Stimulated activated naive CD8-positive, alpha-beta T cell treated with anti-CD3 and anti-CD28 coated beads, Interleukin-15, Interleukin-2, amounts not matched to agents 100 ng/mL and 50 ng/mL, for 24 hours (primary cell): ENCODE measurements around the gene MRGPRD.

Experiments
- H3K27ac Mint-ChIP-seq: one replicate; pipeline ENCODE4 v1.8.0; 2021; ENCODE audit warnings: mild to moderate bottlenecking, mixed read lengths
- H3K27me3 Mint-ChIP-seq: one replicate; pipeline ENCODE4 v1.8.0; 2021; ENCODE audit warnings: mixed read lengths
- H3K36me3 Mint-ChIP-seq: one replicate; pipeline ENCODE4 v1.8.0; 2021; ENCODE audit warnings: low read depth, mixed read lengths
- H3K4me1 Mint-ChIP-seq: one replicate; pipeline ENCODE4 v1.8.0; 2021; ENCODE audit warnings: low read depth, mixed read lengths
- H3K4me3 Mint-ChIP-seq: one replicate; pipeline ENCODE4 v1.8.0; 2021; ENCODE audit warnings: mild to moderate bottlenecking, mixed read lengths
- H3K9me3 Mint-ChIP-seq: one replicate; pipeline ENCODE4 v1.8.0; 2021; ENCODE audit warnings: mixed read lengths

MRGPRD gene

GRCh38 chr11:68980776-68981065 lies at the start of gene MRGPRD:
MRGPRD (minus strand) TSS chr11:68980986; CDS start chr11:68980986, 0 bp downstream.
- no peaks in the 10 kb centered on the region for H3K9me3 Mint-ChIP-seq
- H3K4me1 Mint-ChIP-seq: no peaks in the 10 kb centered on the region
- H3K27ac Mint-ChIP-seq: no peak within 1 kb of the TSS
- H3K27me3 Mint-ChIP-seq: peaks cover 23% of the 10 kb centered on the region
- no peaks in the 10 kb centered on the region for H3K36me3 Mint-ChIP-seq
- H3K4me3 Mint-ChIP-seq: no peak within 1 kb of the TSS

GRCh38 chr11:69030301-69030700 lies 49.5 kb upstream of the MRGPRD start:
- Mint-ChIP-seq H3K4me3 (no peak overlapping the region), H3K9me3 (no peaks in the 10 kb centered on the region), H3K27me3 (peaks cover 4% of the 10 kb centered on the region), H3K4me1 (no peaks in the 10 kb centered on the region), H3K27ac (no peak overlapping the region), H3K36me3 (no peaks in the 10 kb centered on the region)

GRCh38 chr11:69027704-69028372 lies 47.1 kb upstream of the MRGPRD start:
- no peaks in the 10 kb centered on the region for H3K4me1 Mint-ChIP-seq
- no peak overlapping the region for H3K27ac Mint-ChIP-seq
- H3K9me3 Mint-ChIP-seq: no peaks in the 10 kb centered on the region
- no peaks in the 10 kb centered on the region for H3K36me3 Mint-ChIP-seq
- peaks cover 1% of the 10 kb centered on the region for H3K27me3 Mint-ChIP-seq
- H3K4me3 Mint-ChIP-seq: no peak overlapping the region

- H3K27ac Mint-ChIP-seq: no peak overlapping the region
Measured at GRCh38 chr11:69024509-69024908, 43.7 kb upstream of the MRGPRD start.

GRCh38 chr11:69022260-69022659 lies 41.5 kb upstream of the MRGPRD start:
- Mint-ChIP-seq H3K36me3 (no peaks in the 10 kb centered on the region), H3K27ac (no peak overlapping the region), H3K27me3 (no peaks in the 10 kb centered on the region), H3K4me3 (no peak overlapping the region), H3K4me1 (no peaks in the 10 kb centered on the region), H3K9me3 (no peaks in the 10 kb centered on the region)

More at GRCh38 chr11:69024509-69024908, 43.7 kb upstream of the MRGPRD start:
- Mint-ChIP-seq H3K9me3 (no peaks in the 10 kb centered on the region), H3K36me3 (no peaks in the 10 kb centered on the region), H3K4me3 (no peak overlapping the region), H3K27me3 (no peaks in the 10 kb centered on the region), H3K4me1 (no peaks in the 10 kb centered on the region)

GRCh38 chr11:69018924-69019323 lies 38.1 kb upstream of the MRGPRD start:
- Mint-ChIP-seq H3K27ac (no peak overlapping the region), H3K36me3 (no peaks in the 10 kb centered on the region), H3K4me3 (no peak overlapping the region), H3K27me3 (no peaks in the 10 kb centered on the region), H3K4me1 (no peaks in the 10 kb centered on the region), H3K9me3 (no peaks in the 10 kb centered on the region)

- Mint-ChIP-seq H3K4me1 (no peaks in the 10 kb centered on the region), H3K36me3 (no peaks in the 10 kb centered on the region), H3K4me3 (no peak overlapping the region), H3K27ac (no peak overlapping the region), H3K9me3 (no peaks in the 10 kb centered on the region), H3K27me3 (peaks cover 4% of the 10 kb centered on the region)
Measured at GRCh38 chr11:69017951-69018350, 37.2 kb upstream of the MRGPRD start.

GRCh38 chr11:69014898-69015549 lies 34.2 kb upstream of the MRGPRD start:
- no peak overlapping the region for H3K4me3 Mint-ChIP-seq
- no peaks in the 10 kb centered on the region for H3K36me3 Mint-ChIP-seq
- H3K9me3 Mint-ChIP-seq: no peaks in the 10 kb centered on the region
- no peak overlapping the region for H3K27ac Mint-ChIP-seq
- peaks cover 22% of the 10 kb centered on the region for H3K27me3 Mint-ChIP-seq
- H3K4me1 Mint-ChIP-seq: no peaks in the 10 kb centered on the region

- Mint-ChIP-seq H3K36me3 (no peaks in the 10 kb centered on the region), H3K4me3 (no peak overlapping the region), H3K27ac (no peak overlapping the region), H3K4me1 (no peaks in the 10 kb centered on the region), H3K9me3 (no peaks in the 10 kb centered on the region), H3K27me3 (peaks cover 23% of the 10 kb centered on the region)
Measured at GRCh38 chr11:69014084-69014851, 33.5 kb upstream of the MRGPRD start.

- Mint-ChIP-seq H3K36me3 (no peaks in the 10 kb centered on the region), H3K9me3 (no peaks in the 10 kb centered on the region), H3K4me3 (no peak within 1 kb of the TSS), H3K27ac (no peak within 1 kb of the TSS), H3K27me3 (peaks cover 23% of the 10 kb centered on the region), H3K4me1 (no peaks in the 10 kb centered on the region)
Measured at GRCh38 chr11:69013009-69013951, 32.5 kb upstream of the MRGPRD start, which contains the start of gene MRGPRF. MRGPRF (minus strand) TSS chr11:69013246; CDS start chr11:69009901, 3,345 bp downstream.

GRCh38 chr11:69012092-69013008 lies 31.6 kb upstream of the MRGPRD start:
- Mint-ChIP-seq H3K4me1 (no peaks in the 10 kb centered on the region), H3K27me3 (peaks cover 23% of the 10 kb centered on the region), H3K4me3 (no peak overlapping the region), H3K27ac (no peak overlapping the region), H3K36me3 (no peaks in the 10 kb centered on the region), H3K9me3 (no peaks in the 10 kb centered on the region)

GRCh38 chr11:69011624-69012091 lies 30.9 kb upstream of the MRGPRD start:
- H3K27me3 Mint-ChIP-seq: peaks cover 23% of the 10 kb centered on the region
- H3K9me3 Mint-ChIP-seq: no peaks in the 10 kb centered on the region
- no peaks in the 10 kb centered on the region for H3K4me1 Mint-ChIP-seq
- H3K36me3 Mint-ChIP-seq: no peaks in the 10 kb centered on the region
- H3K4me3 Mint-ChIP-seq: no peak overlapping the region
- no peak overlapping the region for H3K27ac Mint-ChIP-seq

GRCh38 chr11:69010964-69011623 lies 30.3 kb upstream of the MRGPRD start:
- no peaks in the 10 kb centered on the region for H3K9me3 Mint-ChIP-seq
- H3K36me3 Mint-ChIP-seq: no peaks in the 10 kb centered on the region
- no peak overlapping the region for H3K27ac Mint-ChIP-seq
- no peaks in the 10 kb centered on the region for H3K4me1 Mint-ChIP-seq
- peaks cover 23% of the 10 kb centered on the region for H3K27me3 Mint-ChIP-seq
- H3K4me3 Mint-ChIP-seq: no peak overlapping the region
